ENCODE measurements around the gene C1QL2.

Gene C1QL2

GRCh38 chr2:119180892-119181291 is 22.3 kb upstream of the C1QL2 start:
- ChIA-PET CTCF (no interaction called here), POLR2A (no interaction called here)
- no peak for DNase-seq (ENCODE audit: extremely low spot score)
- TF ChIP-seq TARDBP (IDR thresholded peaks at IDR 0.05) (no peak), FOXK2 (IDR thresholded peaks at IDR 0.05) (no peak), SP1 (IDR thresholded peaks at IDR 0.05) (no peak), SUZ12 (IDR thresholded peaks at IDR 0.05) (no peak), ZNF384 (IDR thresholded peaks at IDR 0.05) (no peak), NFRKB (IDR thresholded peaks at IDR 0.05) (no peak), HDGF (IDR thresholded peaks at IDR 0.05; ENCODE audit: borderline replicate concordance) (no peak), FOXM1 (IDR thresholded peaks at IDR 0.05; ENCODE audit: borderline replicate concordance) (no peak), FOXA1 (IDR thresholded peaks at IDR 0.05) (no peak), PKNOX1 (IDR thresholded peaks at IDR 0.05) (no peak), BHLHE40 (IDR thresholded peaks at IDR 0.05; ENCODE audit: borderline replicate concordance) (no peak), L3MBTL2 (conservative IDR thresholded peaks at IDR 0.05) (no peak), CTBP1 (IDR thresholded peaks at IDR 0.05; ENCODE audit: borderline replicate concordance) (no peak), LEF1 (IDR thresholded peaks at IDR 0.05; ENCODE audit: borderline replicate concordance) (no peak), ARNT (IDR thresholded peaks at IDR 0.05) (no peak)

GRCh38 chr2:119179991-119180390 is 21.4 kb upstream of the C1QL2 start:
- ChIA-PET CTCF (no interaction called here), POLR2A (no interaction called here)
- no peak for DNase-seq (ENCODE audit: extremely low spot score)
- TF ChIP-seq PKNOX1 (IDR thresholded peaks at IDR 0.05) (no peak), NFRKB (IDR thresholded peaks at IDR 0.05) (no peak), ELF4 (IDR thresholded peaks at IDR 0.05) (no peak), HDGF (IDR thresholded peaks at IDR 0.05; ENCODE audit: borderline replicate concordance) (no peak), SP1 (IDR thresholded peaks at IDR 0.05) (no peak), SUZ12 (IDR thresholded peaks at IDR 0.05) (no peak), LEF1 (IDR thresholded peaks at IDR 0.05; ENCODE audit: borderline replicate concordance) (no peak), ZNF384 (IDR thresholded peaks at IDR 0.05) (no peak), FOXA1 (IDR thresholded peaks at IDR 0.05) (no peak), BHLHE40 (IDR thresholded peaks at IDR 0.05; ENCODE audit: borderline replicate concordance) (no peak)

DNA sequence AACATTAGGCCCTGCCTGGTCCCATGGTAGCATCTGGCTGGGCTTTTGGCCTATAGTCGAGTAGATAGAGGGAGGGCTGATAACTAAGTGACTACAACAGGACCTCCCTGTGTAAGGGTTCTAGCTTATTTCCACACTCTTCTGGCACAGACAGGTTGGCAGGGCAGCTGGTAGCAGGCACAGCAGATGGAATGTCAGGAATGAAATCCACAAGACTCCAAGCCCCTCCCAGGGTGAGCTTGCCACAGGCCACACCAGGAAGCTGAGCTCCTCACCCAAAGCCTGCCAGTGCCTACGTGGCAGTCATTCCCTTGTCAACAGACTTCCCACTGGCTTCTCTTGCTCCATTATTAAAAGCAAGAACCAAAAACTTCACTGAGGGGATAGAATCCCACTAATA is 20.7 kb upstream of the C1QL2 start:
- ChIA-PET POLR2A (no interaction called here), CTCF (interaction anchor here (0.7 kb wide), 1 partner anchor 1176 kb away, joined by 3 read pairs; no protein-coding TSS in a partner anchor)
- TF ChIP-seq BHLHE40 (IDR thresholded peaks at IDR 0.05; ENCODE audit: borderline replicate concordance) = no peak
- TF ChIP-seq TARDBP (IDR thresholded peaks at IDR 0.05) = no peak
- TF ChIP-seq FOXK2 (IDR thresholded peaks at IDR 0.05) = no peak
- DNase-seq (ENCODE audit: extremely low spot score) = no peak

- ChIA-PET CTCF (no interaction called here), POLR2A (no interaction called here)
- no peak for TF ChIP-seq CTBP1 (IDR thresholded peaks at IDR 0.05; ENCODE audit: borderline replicate concordance)
- no peak for DNase-seq (ENCODE audit: extremely low spot score)
Observed at GRCh38 chr2:119178776-119179175, 20.2 kb upstream of the C1QL2 start.

- no peak for DNase-seq (ENCODE audit: extremely low spot score)
- POLR2A ChIA-PET = no interaction called here
- CTCF ChIA-PET = no interaction called here
- TF ChIP-seq FOXA1 (IDR thresholded peaks at IDR 0.05) (no peak), FOXK2 (IDR thresholded peaks at IDR 0.05) (no peak), ARNT (IDR thresholded peaks at IDR 0.05) (no peak), NFRKB (IDR thresholded peaks at IDR 0.05) (no peak), L3MBTL2 (conservative IDR thresholded peaks at IDR 0.05) (no peak), SP1 (IDR thresholded peaks at IDR 0.05) (no peak), SUZ12 (IDR thresholded peaks at IDR 0.05) (no peak), BHLHE40 (IDR thresholded peaks at IDR 0.05; ENCODE audit: borderline replicate concordance) (no peak), LEF1 (IDR thresholded peaks at IDR 0.05; ENCODE audit: borderline replicate concordance) (no peak), TARDBP (IDR thresholded peaks at IDR 0.05) (no peak), ELF4 (IDR thresholded peaks at IDR 0.05) (no peak), HDGF (IDR thresholded peaks at IDR 0.05; ENCODE audit: borderline replicate concordance) (no peak), PKNOX1 (IDR thresholded peaks at IDR 0.05) (no peak), FOXM1 (IDR thresholded peaks at IDR 0.05; ENCODE audit: borderline replicate concordance) (no peak), CTBP1 (IDR thresholded peaks at IDR 0.05; ENCODE audit: borderline replicate concordance) (no peak)
Observed at GRCh38 chr2:119177838-119178190, 19.3 kb upstream of the C1QL2 start.

DNA sequence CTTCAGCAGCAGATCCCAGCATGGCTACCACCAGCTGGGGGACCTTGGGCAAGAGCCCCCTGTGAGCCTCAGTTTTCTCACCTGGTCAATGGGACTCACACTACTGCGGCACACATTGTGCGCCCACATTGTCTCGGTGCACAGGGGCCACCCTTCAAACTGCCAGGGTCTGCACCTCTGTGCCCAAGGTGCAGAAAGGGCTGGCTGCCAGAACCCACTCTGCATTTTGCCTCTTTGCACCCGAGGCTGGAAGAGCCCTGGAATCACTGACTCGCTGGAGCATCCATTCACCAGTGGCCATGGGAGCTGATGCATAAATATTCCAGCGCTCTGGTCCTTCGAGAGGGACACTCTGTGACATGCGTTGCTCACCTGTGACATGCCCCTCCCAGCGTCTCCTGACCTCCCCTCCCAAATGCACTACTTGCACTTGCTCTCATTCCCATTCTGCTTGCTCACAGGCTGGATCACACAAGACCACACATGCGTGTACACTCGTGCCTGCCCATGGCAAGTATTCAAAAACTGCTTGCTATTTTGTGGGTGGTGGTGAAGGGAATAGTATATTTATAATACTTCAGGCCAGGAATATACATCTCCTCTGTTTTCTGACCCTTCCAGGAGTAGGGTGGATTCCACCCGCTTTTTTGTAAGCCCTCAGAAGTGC is 18.8 kb upstream of the C1QL2 start:
- no peak for DNase-seq (ENCODE audit: extremely low spot score)
- ChIA-PET CTCF (no interaction called here), POLR2A (no interaction called here)
- TF ChIP-seq FOXA1 (IDR thresholded peaks at IDR 0.05) (no peak), ELF4 (IDR thresholded peaks at IDR 0.05) (no peak), ARNT (IDR thresholded peaks at IDR 0.05) (no peak), HDGF (IDR thresholded peaks at IDR 0.05; ENCODE audit: borderline replicate concordance) (no peak), TARDBP (IDR thresholded peaks at IDR 0.05) (no peak), SUZ12 (IDR thresholded peaks at IDR 0.05) (no peak)

- TF ChIP-seq TARDBP (IDR thresholded peaks at IDR 0.05) = no peak
- no peak for TF ChIP-seq SUZ12 (IDR thresholded peaks at IDR 0.05)
- TF ChIP-seq CTBP1 (IDR thresholded peaks at IDR 0.05; ENCODE audit: borderline replicate concordance) = no peak
- no peak for TF ChIP-seq ELF4 (IDR thresholded peaks at IDR 0.05)
- TF ChIP-seq FOXA1 (IDR thresholded peaks at IDR 0.05) = no peak
- ChIA-PET CTCF (interaction anchor here (0.6 to 1.4 kb wide), 3 partner anchors 10 to 294 kb away, joined by 3 to 4 read pairs (median 3); no protein-coding TSS in a partner anchor), POLR2A (no interaction called here)
- no peak for DNase-seq (ENCODE audit: extremely low spot score)
Observed at GRCh38 chr2:119175517-119175916, 17.0 kb upstream of the C1QL2 start.
